Activated T-cell treated with anti-CD3 and anti-CD28 coated beads for 1 hour (primary cell): Measurements from ENCODE around the gene RHBDL3.

ENCODE experiments used
- DNase-seq: peaks from one replicate; pipeline ENCODE4 v3.0.0-alpha.2; 2020; ENCODE audit warnings: low read depth

Gene RHBDL3

DNA sequence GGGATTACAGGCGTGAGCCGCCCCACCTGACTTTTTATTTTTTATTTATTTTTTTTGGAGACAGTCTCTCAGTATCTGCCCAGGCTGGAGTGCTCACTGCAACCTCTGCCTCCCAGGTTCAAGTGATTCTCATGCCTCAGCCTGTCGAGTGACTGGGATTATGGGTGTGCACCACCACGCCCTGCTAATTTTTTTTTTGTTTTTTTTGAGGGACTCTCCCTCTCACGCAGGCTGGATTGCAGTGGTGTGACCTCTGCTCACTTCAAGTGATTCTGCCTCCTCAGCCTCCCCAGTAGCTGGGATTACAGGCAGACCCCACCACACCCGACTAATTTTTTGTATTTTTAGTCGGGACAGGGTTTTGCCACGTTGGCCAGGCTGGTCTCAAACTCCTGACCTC lies 92.0 kb downstream of the RHBDL3 start:
- no peak for DNase-seq

DNA sequence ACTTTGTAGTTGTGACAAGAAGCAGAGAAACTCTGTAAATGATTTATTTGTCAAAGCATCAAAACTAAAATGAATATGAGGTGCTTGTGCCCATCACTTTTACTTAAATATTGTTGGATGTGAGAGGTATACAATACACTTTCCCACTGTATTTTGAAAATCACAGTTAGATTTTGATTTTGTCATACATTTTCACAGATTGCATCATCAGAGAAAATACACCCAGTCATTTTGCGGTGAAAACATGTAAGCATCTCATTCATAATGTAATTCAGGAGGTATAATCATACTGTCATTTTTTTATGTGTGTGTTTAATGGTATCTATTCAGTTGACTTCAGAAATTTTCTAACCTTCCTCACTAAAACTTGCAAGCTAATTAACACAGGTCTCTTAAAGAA lies 95.6 kb downstream of the RHBDL3 start:
- no peak for DNase-seq

DNA sequence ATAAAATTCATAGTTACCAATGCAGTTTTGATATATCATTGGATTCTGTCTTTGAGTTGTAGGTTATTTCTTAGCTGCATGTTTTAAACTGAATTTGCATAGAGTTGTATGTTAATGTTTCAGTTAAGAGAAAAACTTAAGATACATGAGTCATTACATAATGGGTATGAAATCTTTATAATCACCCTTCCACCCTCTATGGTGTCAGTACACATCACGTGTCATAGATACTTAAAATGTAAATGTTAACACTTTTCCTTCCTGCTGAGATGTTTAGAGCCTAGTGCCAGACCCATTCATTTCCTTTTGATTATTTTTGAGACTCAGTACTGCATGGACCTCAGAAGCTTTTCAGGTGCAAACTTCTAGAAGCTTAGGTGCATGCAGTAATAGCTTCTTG lies 104.8 kb downstream of the RHBDL3 start:
- no peak for DNase-seq
